A673 (cell line): Measurements from ENCODE around the gene HMGCL. TPM values are rescaled to one million over a fixed set of nuclear protein-coding genes. Genes with fewer than 3 reads are reported as not detected.
A peak's percentile ranks its signal among the peaks of the same experiment; 100 is the strongest.
"Not testable (repeated sequence)": the region's sequence is repeated elsewhere in the genome, so short reads cannot be mapped to it uniquely, and the experiment has no call there.

Source experiments
- BruUV-seq: library from RNA; stranded (reverse); fragments of 400-500 nt; replicated peaks from 2 replicates; lab custom pipeline; 2021; lab: Mats Ljungman, UMichigan
- CTCF ChIA-PET: fragments of 300-600 bp; sonication (Branson Sonifier 250); formaldehyde crosslinking; loops from one replicate; lab custom pipeline; 2022; ENCODE audit warnings: antibody characterized with exemption; lab: Charles Lee
- POLR2A ChIA-PET: fragments of 300-600 bp; sonication (Branson Sonifier 250); formaldehyde crosslinking; loops from one replicate; lab custom pipeline; 2022; ENCODE audit warnings: antibody characterized with exemption; ENCODE audit not compliant: low non-redundant PET; lab: Charles Lee
- DNase-seq: peaks from one replicate; pipeline ENCODE4 v3.0.0-alpha.2; 2015; ENCODE audit warnings: low spot score
- H3K27ac ChIP-seq: fragments of 200-600 bp; sonication (generic); 2 replicates; pipeline ENCODE4 v1.5.1; 2016; ENCODE audit warnings: mixed run types, low read depth, mild to moderate bottlenecking, mixed read lengths, antibody characterized with exemption, low read length; ENCODE audit not compliant: poor library complexity, severe bottlenecking
- H3K27me3 ChIP-seq: fragments of 200-600 bp; sonication (generic); replicated peaks from 2 replicates; pipeline ENCODE4 v1.6.1; 2017; ENCODE audit warnings: mixed run types, low read depth, mild to moderate bottlenecking, mixed read lengths, antibody characterized with exemption, low read length; ENCODE audit not compliant: insufficient read depth, poor library complexity
- H3K36me3 ChIP-seq: fragments of 200-600 bp; sonication (generic); 2 replicates; pipeline ENCODE4 v1.6.1; 2016; ENCODE audit warnings: mixed run types, mild to moderate bottlenecking, mixed read lengths, antibody characterized with exemption, low read length; ENCODE audit not compliant: insufficient read depth, poor library complexity, severe bottlenecking
- H3K4me1 ChIP-seq: fragments of 200-600 bp; sonication (generic); 2 replicates; pipeline ENCODE4 v1.6.1; 2017; ENCODE audit warnings: mixed run types, mild to moderate bottlenecking, mixed read lengths, antibody characterized with exemption, low read length; ENCODE audit not compliant: insufficient read depth, poor library complexity, severe bottlenecking
- H3K4me3 ChIP-seq: fragments of 200-600 bp; sonication (generic); 2 replicates; pipeline ENCODE4 v1.5.1; 2016; ENCODE audit warnings: low read depth, mixed run types, mild to moderate bottlenecking, mixed read lengths, low read length; ENCODE audit not compliant: poor library complexity, severe bottlenecking
- H3K9me3 ChIP-seq: fragments of 200-600 bp; sonication (generic); 2 replicates; pipeline ENCODE4 v1.6.1; 2016; ENCODE audit warnings: mixed run types, low read depth, mild to moderate bottlenecking, mixed read lengths, antibody characterized with exemption, low read length; ENCODE audit not compliant: poor library complexity, severe bottlenecking
- EZH2 ChIP-seq: fragments of 200-600 bp; sonication (generic); IDR thresholded peaks from 2 replicates; pipeline ENCODE4 v1.6.1; 2017; ENCODE audit warnings: borderline replicate concordance, low read depth, mild to moderate bottlenecking, mixed read lengths, antibody characterized with exemption, low read length; ENCODE audit not compliant: poor library complexity, severe bottlenecking
- intact Hi-C: fragments of 100-400 bp; cut with micrococcal nuclease; formaldehyde crosslinking; loops from one replicate; pipeline ENCODE4 v1.10.0; 2022; ENCODE audit not compliant: unreplicated experiment
- total RNA-seq: library from RNA; stranded (reverse); gene quantifications from 2 replicates; pipeline ENCODE4 v1.2.3, GENCODE V29; 2021
- TF ChIP-seq, protein P1 (sequence below): fragments of 300-800, 200-600 bp; sonication (generic); conservative IDR thresholded peaks from 2 replicates; pipeline ENCODE4 v1.5.1; 2017; ENCODE audit warnings: low read depth, mild to moderate bottlenecking, antibody characterized with exemption, low read length, moderate library complexity, mixed read lengths

HMGCL gene
- total RNA-seq, 1 experiment from 2014 or later: 13.9 TPM

DNA sequence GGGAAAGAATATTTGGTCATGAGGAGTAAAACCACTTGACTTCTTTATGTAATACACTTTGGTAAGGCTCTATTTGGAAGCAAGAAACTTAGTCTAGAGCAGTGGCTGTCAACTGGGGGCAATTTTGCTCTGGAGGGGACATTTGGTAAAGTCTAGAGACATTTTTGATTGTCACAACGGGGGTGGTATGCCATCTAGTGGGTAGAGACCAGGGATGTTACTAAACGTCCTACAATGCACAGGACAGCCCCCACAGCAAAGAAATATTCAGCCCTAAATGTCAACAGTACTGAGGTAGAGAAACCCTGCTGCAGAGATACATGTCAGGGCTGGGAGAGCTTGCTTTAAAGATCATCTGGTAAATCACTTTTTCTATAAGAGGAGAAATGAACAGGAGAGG is 29.3 kb upstream of the HMGCL start:
- CTCF ChIA-PET: no interaction called here
- Histone ChIP-seq H3K4me1 (no peaks in the 10 kb centered on the region), H3K9me3 (no peaks in the 10 kb centered on the region), H3K27ac (no peak overlapping the region), H3K36me3 (no peaks in the 10 kb centered on the region), H3K27me3 (no peaks in the 10 kb centered on the region), H3K4me3 (no peak overlapping the region)
- no TSS peak for BruUV-seq
- TF ChIP-seq, protein P1, sequence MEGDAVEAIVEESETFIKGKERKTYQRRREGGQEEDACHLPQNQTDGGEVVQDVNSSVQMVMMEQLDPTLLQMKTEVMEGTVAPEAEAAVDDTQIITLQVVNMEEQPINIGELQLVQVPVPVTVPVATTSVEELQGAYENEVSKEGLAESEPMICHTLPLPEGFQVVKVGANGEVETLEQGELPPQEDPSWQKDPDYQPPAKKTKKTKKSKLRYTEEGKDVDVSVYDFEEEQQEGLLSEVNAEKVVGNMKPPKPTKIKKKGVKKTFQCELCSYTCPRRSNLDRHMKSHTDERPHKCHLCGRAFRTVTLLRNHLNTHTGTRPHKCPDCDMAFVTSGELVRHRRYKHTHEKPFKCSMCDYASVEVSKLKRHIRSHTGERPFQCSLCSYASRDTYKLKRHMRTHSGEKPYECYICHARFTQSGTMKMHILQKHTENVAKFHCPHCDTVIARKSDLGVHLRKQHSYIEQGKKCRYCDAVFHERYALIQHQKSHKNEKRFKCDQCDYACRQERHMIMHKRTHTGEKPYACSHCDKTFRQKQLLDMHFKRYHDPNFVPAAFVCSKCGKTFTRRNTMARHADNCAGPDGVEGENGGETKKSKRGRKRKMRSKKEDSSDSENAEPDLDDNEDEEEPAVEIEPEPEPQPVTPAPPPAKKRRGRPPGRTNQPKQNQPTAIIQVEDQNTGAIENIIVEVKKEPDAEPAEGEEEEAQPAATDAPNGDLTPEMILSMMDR: peak; percentile 39
- TF ChIP-seq EZH2: no peak
- peak; percentile 37 for DNase-seq
- POLR2A ChIA-PET: no interaction called here
- intact Hi-C loops: no loop called here

DNA sequence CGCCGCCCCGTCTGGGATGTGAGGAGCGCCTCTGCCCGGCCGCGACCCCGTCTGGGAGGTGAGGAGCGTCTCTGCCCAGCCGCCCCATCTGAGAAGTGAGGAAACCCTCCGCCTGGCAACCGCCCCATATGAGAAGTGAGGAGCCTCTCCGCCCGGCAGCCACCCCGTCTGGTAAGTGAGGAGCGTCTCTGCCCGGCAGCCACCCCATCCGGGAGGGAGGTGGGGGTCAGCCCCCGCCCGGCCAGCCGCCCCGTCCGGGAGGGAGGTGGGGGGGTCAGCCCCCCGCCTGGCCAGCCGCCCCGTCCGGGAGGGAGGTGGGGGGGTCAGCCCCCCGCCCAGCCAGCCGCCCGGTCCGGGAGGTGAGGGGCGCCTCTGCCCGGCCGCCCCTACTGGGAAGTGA is 27.9 kb upstream of the HMGCL start:
- POLR2A ChIA-PET, H3K36me3 ChIP-seq, H3K9me3 ChIP-seq, intact Hi-C loops, H3K27ac ChIP-seq, H3K27me3 ChIP-seq, H3K4me3 ChIP-seq, CTCF ChIA-PET, BruUV-seq, DNase-seq, H3K4me1 ChIP-seq: not testable (repeated sequence)

DNA sequence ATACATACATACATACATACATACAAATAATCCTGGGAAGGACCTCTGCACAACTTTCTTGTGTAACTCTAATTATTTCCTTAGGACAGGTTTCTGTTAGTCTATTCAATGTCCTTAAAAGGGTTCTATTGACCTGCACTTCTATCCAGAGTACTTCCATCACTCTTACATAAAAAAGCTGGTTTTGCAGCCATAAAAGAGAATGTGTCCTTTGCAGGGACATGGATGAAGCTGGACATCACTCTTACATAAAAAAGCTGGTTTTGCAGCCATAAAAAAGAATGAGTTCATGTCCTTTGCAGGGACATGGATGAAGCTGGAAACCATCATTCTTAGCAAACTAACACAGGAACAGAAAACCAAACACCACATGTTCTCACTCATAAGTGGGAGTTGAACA is 26.2 kb upstream of the HMGCL start:
- CTCF ChIA-PET, intact Hi-C loops, H3K4me3 ChIP-seq, DNase-seq, POLR2A ChIA-PET, H3K36me3 ChIP-seq, H3K27me3 ChIP-seq, H3K27ac ChIP-seq, H3K9me3 ChIP-seq, H3K4me1 ChIP-seq, BruUV-seq: not testable (repeated sequence)

DNA sequence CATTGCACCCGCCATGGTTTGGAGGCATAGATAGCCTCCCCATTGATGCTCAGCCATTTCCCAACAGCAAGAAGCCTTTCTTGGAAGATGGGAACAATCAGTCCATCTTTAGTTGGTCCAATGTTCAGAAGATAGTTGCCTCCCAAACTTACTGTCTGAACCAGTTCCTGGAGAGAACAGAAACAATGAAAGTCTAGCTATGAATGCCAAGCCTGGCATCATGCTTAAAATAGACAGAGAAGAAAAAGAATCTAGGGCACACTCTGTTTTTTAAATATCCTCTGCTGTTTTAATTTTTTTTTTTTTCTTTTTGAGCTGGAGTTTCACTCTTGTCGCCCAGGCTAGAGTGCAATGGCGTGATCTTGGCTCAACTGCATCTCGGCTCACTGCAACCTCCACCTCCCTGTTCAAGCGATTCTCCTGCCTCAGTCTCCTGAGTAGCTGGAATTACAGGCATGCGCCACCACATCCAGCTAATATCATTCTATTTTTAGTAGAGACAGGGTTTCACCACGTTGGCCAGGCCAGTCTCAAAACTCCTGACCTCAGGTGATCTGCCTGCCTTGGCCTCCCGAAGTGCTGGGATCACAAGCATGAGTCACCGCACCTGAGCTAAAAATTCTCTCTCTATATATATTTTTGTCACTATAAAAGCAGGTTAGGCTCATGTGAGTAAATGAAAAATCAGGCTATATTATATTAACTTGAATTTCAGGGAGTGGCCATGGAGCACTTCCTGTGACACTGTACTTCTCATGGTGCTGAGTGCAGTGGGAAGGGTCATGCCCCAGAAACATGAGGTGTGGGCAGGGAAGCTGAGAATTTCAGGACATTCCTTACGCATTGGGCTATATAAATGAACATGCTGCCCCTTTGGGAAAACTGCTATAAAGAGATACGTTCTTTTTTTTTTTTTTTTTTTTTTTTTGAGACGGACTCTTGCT is 23.7 kb upstream of the HMGCL start:
- POLR2A ChIA-PET: no interaction called here
- Histone ChIP-seq H3K36me3 (peaks cover 8% of the 10 kb centered on the region), H3K27ac (no peak overlapping the region), H3K4me3 (no peak overlapping the region), H3K4me1 (no peaks in the 10 kb centered on the region), H3K9me3 (no peaks in the 10 kb centered on the region), H3K27me3 (no peaks in the 10 kb centered on the region)
- BruUV-seq: no TSS peak
- no peak for DNase-seq
- intact Hi-C loops: no loop called here
- TF ChIP-seq EZH2: no peak
- TF ChIP-seq, protein P1: no peak
- CTCF ChIA-PET: no interaction called here

DNA sequence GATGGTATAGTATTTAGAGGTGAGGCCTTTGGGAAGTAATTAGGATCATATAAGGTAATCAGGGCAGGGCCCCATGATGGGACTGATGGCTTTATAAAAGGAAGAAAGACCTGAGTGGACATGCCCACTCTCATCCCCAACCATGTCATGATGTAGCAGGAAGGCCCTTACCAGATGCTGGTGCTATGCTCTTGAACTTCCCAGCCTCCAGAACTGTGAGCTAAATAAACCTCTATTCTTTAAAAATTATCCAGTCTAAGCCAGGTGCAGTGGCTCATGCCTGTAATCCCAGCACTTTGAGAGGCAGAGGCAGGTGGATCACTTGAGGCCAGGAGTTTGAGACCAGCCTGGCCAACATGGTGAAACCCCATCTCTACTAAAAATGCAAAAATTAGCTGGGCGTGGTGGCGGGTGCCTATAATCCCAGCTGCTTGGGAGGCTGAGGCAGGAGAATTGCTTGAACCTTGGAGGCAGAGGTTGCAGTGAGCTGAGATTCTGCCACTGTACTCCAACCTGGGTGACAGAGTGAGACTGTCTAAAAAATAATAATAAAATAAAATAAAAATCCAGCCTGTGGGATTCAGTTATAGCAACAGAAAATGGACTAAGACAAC is 22.4 kb upstream of the HMGCL start:
- BruUV-seq, POLR2A ChIA-PET, intact Hi-C loops, H3K4me3 ChIP-seq, DNase-seq, H3K27me3 ChIP-seq, CTCF ChIA-PET, H3K4me1 ChIP-seq, H3K36me3 ChIP-seq, H3K27ac ChIP-seq, H3K9me3 ChIP-seq: not testable (repeated sequence)
